Hepatocyte (in vitro differentiated cells): ENCODE results near the gene RNF213. TPM values are rescaled to one million over a fixed set of nuclear protein-coding genes. Genes with fewer than 3 reads are reported as not detected.

Experiments
- DNase-seq: peaks from one replicate; pipeline ENCODE4 v3.0.0-alpha.2; 2016; ENCODE audit warnings: low spot score
- H2AFZ ChIP-seq: fragments of 200-600 bp; sonication (generic); 2 replicates; pipeline ENCODE4 v1.6.0; 2016; ENCODE audit warnings: antibody characterized with exemption, mild to moderate bottlenecking
- H3K27ac ChIP-seq: fragments of 200-600 bp; sonication (generic); 2 replicates; pipeline ENCODE4 v1.5.1; 2016; ENCODE audit warnings: mild to moderate bottlenecking
- H3K27me3 ChIP-seq: fragments of 200-600 bp; sonication (generic); 2 replicates; pipeline ENCODE4 v1.6.1; 2016
- H3K36me3 ChIP-seq: fragments of 200-600 bp; sonication (generic); replicated peaks from 2 replicates; pipeline ENCODE4 v1.5.1; 2016; ENCODE audit warnings: low read depth; ENCODE audit not compliant: insufficient read depth
- H3K4me1 ChIP-seq: fragments of 200-600 bp; sonication (generic); 2 replicates; pipeline ENCODE4 v1.5.1; 2016; ENCODE audit warnings: mild to moderate bottlenecking, moderate library complexity; ENCODE audit not compliant: insufficient read depth
- H3K4me2 ChIP-seq: fragments of 200-600 bp; sonication (generic); 2 replicates; pipeline ENCODE4 v1.6.0; 2016
- H3K4me3 ChIP-seq: fragments of 200-600 bp; sonication (generic); 2 replicates; pipeline ENCODE4 v1.5.1; 2016; ENCODE audit warnings: mild to moderate bottlenecking
- H3K79me2 ChIP-seq: fragments of 200-600 bp; sonication (generic); 2 replicates; pipeline ENCODE4 v1.6.0; 2017; ENCODE audit warnings: mild to moderate bottlenecking
- H3K9me2 ChIP-seq: fragments of 200-600 bp; sonication (generic); replicated peaks from 2 replicates; pipeline ENCODE4 v1.6.0; 2017; ENCODE audit warnings: mild to moderate bottlenecking; ENCODE audit not compliant: insufficient read depth
- H3K9me3 ChIP-seq: fragments of 200-600 bp; sonication (generic); 2 replicates; pipeline ENCODE4 v1.5.1; 2016; ENCODE audit warnings: low read depth, mild to moderate bottlenecking
- H4K20me1 ChIP-seq: fragments of 200-600 bp; sonication (generic); 2 replicates; pipeline ENCODE4 v1.6.0; 2016; ENCODE audit warnings: mild to moderate bottlenecking; ENCODE audit not compliant: insufficient read depth, poor library complexity, severe bottlenecking
- CTCF ChIP-seq: fragments of 200-600 bp; sonication (generic); IDR thresholded peaks from 2 replicates; pipeline ENCODE4 v1.5.1; 2016; ENCODE audit warnings: antibody characterized with exemption, mild to moderate bottlenecking; ENCODE audit not compliant: poor library complexity
- EZH2 ChIP-seq: fragments of 200-600 bp; sonication (generic); IDR thresholded peaks from 2 replicates; pipeline ENCODE4 v1.6.1; 2016; ENCODE audit warnings: antibody characterized with exemption, mild to moderate bottlenecking, borderline replicate concordance
- EZH2phosphoT487 ChIP-seq: fragments of 200-600 bp; sonication (generic); IDR thresholded peaks from one replicate; pipeline ENCODE4 v1.6.1; 2018; ENCODE audit warnings: antibody characterized with exemption, mild to moderate bottlenecking, low read depth, moderate library complexity; ENCODE audit not compliant: unreplicated experiment, severe bottlenecking
- WGBS: methylation state at CpG from one replicate; pipeline ENCODE4 v1.1.6; 2016; ENCODE audit warnings: low lambda C conversion rate; ENCODE audit errors: missing lambda C conversion rate; 5-methylcytosine and 5-hydroxymethylcytosine counted together
- polyA plus RNA-seq: library from polyadenylated mRNA; unstranded; fragments of >200 nt; fragmentation: Nextera tagmentation; extraction: Ambion mirVana; gene quantifications from 2 replicates; pipeline ENCODE4 v1.2.1, GENCODE V29; 2016
- total RNA-seq: library from RNA; depleted of rRNA; stranded (reverse); fragments of >200 nt; gene quantifications from 2 replicates; pipeline ENCODE4 v1.2.3, GENCODE V29; 2014

RNF213 gene
- total and polyA plus RNA-seq, 2 experiments from 2014 or later, result 21.1 to 57.4 TPM

- H4K20me1 ChIP-seq, result no peaks in the 10 kb centered on the region
- peaks cover 16% of the 10 kb centered on the region for H3K4me1 ChIP-seq
- H3K36me3 ChIP-seq, result no peaks in the 10 kb centered on the region
- H3K27ac ChIP-seq, result no peak overlapping the region
- no peaks in the 10 kb centered on the region for H3K9me3 ChIP-seq
- no peak overlapping the region for H2AFZ ChIP-seq
- H3K9me2 ChIP-seq, result no peaks in the 10 kb centered on the region
- H3K4me2 ChIP-seq, result no peak overlapping the region
- no peaks in the 10 kb centered on the region for H3K27me3 ChIP-seq
- no peak overlapping the region for H3K4me3 ChIP-seq
- WGBS, result 96% methylated on average over 18 of the region's 18 CpGs
- DNase-seq, result no peak
- no peak for TF ChIP-seq EZH2
- TF ChIP-seq CTCF, result no peak
- no peak for TF ChIP-seq EZH2phosphoT487
- peaks cover 32% of the 10 kb centered on the region for H3K79me2 ChIP-seq
These were observed 38.1 kb upstream of the RNF213 start for GRCh38 chr17:80222376-80223141.

GRCh38 chr17:80223142-80223815, 37.4 kb upstream of the RNF213 start:
- Histone ChIP-seq H2AFZ (no peak overlapping the region), H3K4me2 (no peak overlapping the region), H4K20me1 (no peaks in the 10 kb centered on the region), H3K9me2 (no peaks in the 10 kb centered on the region), H3K9me3 (no peaks in the 10 kb centered on the region), H3K27me3 (no peaks in the 10 kb centered on the region), H3K4me3 (no peak overlapping the region), H3K79me2 (peaks cover 28% of the 10 kb centered on the region), H3K4me1 (peaks cover 16% of the 10 kb centered on the region), H3K36me3 (no peaks in the 10 kb centered on the region), H3K27ac (no peak overlapping the region)
- DNase-seq, result no peak
- 94% methylated on average over 18 of the region's 18 CpGs for WGBS
- TF ChIP-seq EZH2phosphoT487 (no peak), EZH2 (no peak), CTCF (no peak)

- no peaks in the 10 kb centered on the region for H3K27me3 ChIP-seq
- 87% methylated on average over 11 of the region's 11 CpGs for WGBS
- DNase-seq, result no peak
- peaks cover 12% of the 10 kb centered on the region for H3K4me1 ChIP-seq
- H4K20me1 ChIP-seq, result no peaks in the 10 kb centered on the region
- H3K9me3 ChIP-seq, result no peaks in the 10 kb centered on the region
- H3K27ac ChIP-seq, result no peak overlapping the region
- no peak overlapping the region for H3K4me3 ChIP-seq
- no peak overlapping the region for H2AFZ ChIP-seq
- H3K9me2 ChIP-seq, result no peaks in the 10 kb centered on the region
- TF ChIP-seq EZH2phosphoT487 (no peak), EZH2 (no peak), CTCF (no peak)
- H3K79me2 ChIP-seq, result peaks cover 23% of the 10 kb centered on the region
- no peaks in the 10 kb centered on the region for H3K36me3 ChIP-seq
- H3K4me2 ChIP-seq, result no peak overlapping the region
These were observed 36.7 kb upstream of the RNF213 start for GRCh38 chr17:80223838-80224497.
